Mononuclear cell (primary cell): Measurements from ENCODE around the gene GAREM1. TPM values are rescaled to one million over a fixed set of nuclear protein-coding genes. Genes with fewer than 3 reads are reported as not detected.

ENCODE experiments used
- H3K27me3 ChIP-seq: 2 replicates; pipeline ENCODE4 v1.6.0; 2011; ENCODE audit warnings: low read length, control low read depth; ENCODE audit not compliant: insufficient read depth
- H3K4me1 ChIP-seq: 2 replicates; pipeline ENCODE4 v1.5.1; 2011; ENCODE audit warnings: mild to moderate bottlenecking, low read length, control low read depth; ENCODE audit not compliant: insufficient read depth
- H3K4me3 ChIP-seq: 2 replicates; pipeline ENCODE4 v1.5.1; 2011; ENCODE audit warnings: mild to moderate bottlenecking, low read length, moderate library complexity
- H3K9me3 ChIP-seq: 2 replicates; pipeline ENCODE4 v1.5.1; 2011; ENCODE audit warnings: low read depth, mild to moderate bottlenecking, control low read depth, low read length
- total RNA-seq: library from RNA; depleted of rRNA; stranded (reverse); fragments of >200 nt; gene quantifications from one replicate; pipeline ENCODE4 v1.2.3, GENCODE V29; 2012

GAREM1 gene
- total RNA-seq, 1 donor: under 0.01 TPM

- Histone ChIP-seq H3K27me3 (no peaks in the 10 kb centered on the region), H3K4me1 (no peaks in the 10 kb centered on the region), H3K9me3 (no peaks in the 10 kb centered on the region)
Observed at GRCh38 chr18:32422201-32422600, 48.5 kb downstream of the GAREM1 start.

GRCh38 chr18:32420084-32420750, 50.5 kb downstream of the GAREM1 start:
- Histone ChIP-seq H3K4me1 (no peaks in the 10 kb centered on the region), H3K27me3 (no peaks in the 10 kb centered on the region), H3K4me3 (no peak overlapping the region), H3K9me3 (no peaks in the 10 kb centered on the region)

More at GRCh38 chr18:32422201-32422600, 48.5 kb downstream of the GAREM1 start:
- no peak overlapping the region for H3K4me3 ChIP-seq

- Histone ChIP-seq H3K9me3 (no peaks in the 10 kb centered on the region), H3K27me3 (peaks cover 2% of the 10 kb centered on the region), H3K4me3 (no peak overlapping the region), H3K4me1 (no peaks in the 10 kb centered on the region)
Observed at GRCh38 chr18:32418148-32418547, 52.5 kb downstream of the GAREM1 start.

GRCh38 chr18:32405588-32405987, 65.1 kb downstream of the GAREM1 start:
- H3K9me3 ChIP-seq: no peaks in the 10 kb centered on the region
- H3K27me3 ChIP-seq: no peaks in the 10 kb centered on the region
- H3K4me3 ChIP-seq: no peak overlapping the region
- no peaks in the 10 kb centered on the region for H3K4me1 ChIP-seq

GRCh38 chr18:32401621-32402020, 69.1 kb downstream of the GAREM1 start:
- Histone ChIP-seq H3K4me1 (no peaks in the 10 kb centered on the region), H3K4me3 (no peak overlapping the region), H3K9me3 (no peaks in the 10 kb centered on the region), H3K27me3 (no peaks in the 10 kb centered on the region)

GRCh38 chr18:32393407-32393806, 77.3 kb downstream of the GAREM1 start:
- H3K4me1 ChIP-seq: no peaks in the 10 kb centered on the region
- H3K9me3 ChIP-seq: no peaks in the 10 kb centered on the region
- H3K27me3 ChIP-seq: no peaks in the 10 kb centered on the region
- H3K4me3 ChIP-seq: no peak overlapping the region

- H3K27me3 ChIP-seq: no peaks in the 10 kb centered on the region
Observed at GRCh38 chr18:32391126-32391525, 79.6 kb downstream of the GAREM1 start.

GRCh38 chr18:32389858-32390257, 80.8 kb downstream of the GAREM1 start:
- Histone ChIP-seq H3K4me3 (no peak overlapping the region), H3K27me3 (no peaks in the 10 kb centered on the region), H3K9me3 (no peaks in the 10 kb centered on the region), H3K4me1 (no peaks in the 10 kb centered on the region)

More at GRCh38 chr18:32391126-32391525, 79.6 kb downstream of the GAREM1 start:
- no peaks in the 10 kb centered on the region for H3K4me1 ChIP-seq
- H3K4me3 ChIP-seq: no peak overlapping the region
- no peaks in the 10 kb centered on the region for H3K9me3 ChIP-seq

GRCh38 chr18:32389191-32389590, 81.5 kb downstream of the GAREM1 start:
- no peak overlapping the region for H3K4me3 ChIP-seq

GRCh38 chr18:32386471-32386870, 84.2 kb downstream of the GAREM1 start:
- no peaks in the 10 kb centered on the region for H3K4me1 ChIP-seq
- no peaks in the 10 kb centered on the region for H3K9me3 ChIP-seq
- no peak overlapping the region for H3K4me3 ChIP-seq
- no peaks in the 10 kb centered on the region for H3K27me3 ChIP-seq

More at GRCh38 chr18:32389191-32389590, 81.5 kb downstream of the GAREM1 start:
- Histone ChIP-seq H3K4me1 (no peaks in the 10 kb centered on the region), H3K27me3 (no peaks in the 10 kb centered on the region), H3K9me3 (no peaks in the 10 kb centered on the region)

- Histone ChIP-seq H3K4me3 (no peak overlapping the region), H3K9me3 (no peaks in the 10 kb centered on the region), H3K4me1 (no peaks in the 10 kb centered on the region), H3K27me3 (no peaks in the 10 kb centered on the region)
Observed at GRCh38 chr18:32383050-32383819, 87.4 kb downstream of the GAREM1 start.

GRCh38 chr18:32381761-32382160, 88.9 kb downstream of the GAREM1 start:
- H3K4me3 ChIP-seq: no peak overlapping the region
- H3K9me3 ChIP-seq: no peaks in the 10 kb centered on the region
- H3K4me1 ChIP-seq: no peaks in the 10 kb centered on the region
- no peaks in the 10 kb centered on the region for H3K27me3 ChIP-seq

- H3K9me3 ChIP-seq: no peaks in the 10 kb centered on the region
- H3K27me3 ChIP-seq: no peaks in the 10 kb centered on the region
- H3K4me1 ChIP-seq: no peaks in the 10 kb centered on the region
- H3K4me3 ChIP-seq: no peak overlapping the region
Observed at GRCh38 chr18:32380559-32380958, 90.1 kb downstream of the GAREM1 start.

- no peaks in the 10 kb centered on the region for H3K27me3 ChIP-seq
- no peak overlapping the region for H3K4me3 ChIP-seq
- no peaks in the 10 kb centered on the region for H3K4me1 ChIP-seq
- H3K9me3 ChIP-seq: no peaks in the 10 kb centered on the region
Observed at GRCh38 chr18:32379891-32380290, 90.8 kb downstream of the GAREM1 start.

GRCh38 chr18:32378705-32379104, 92.0 kb downstream of the GAREM1 start:
- Histone ChIP-seq H3K4me1 (no peaks in the 10 kb centered on the region), H3K9me3 (no peaks in the 10 kb centered on the region), H3K27me3 (no peaks in the 10 kb centered on the region), H3K4me3 (no peak overlapping the region)

- no peaks in the 10 kb centered on the region for H3K4me1 ChIP-seq
- no peaks in the 10 kb centered on the region for H3K27me3 ChIP-seq
Observed at GRCh38 chr18:32373995-32374394, 96.7 kb downstream of the GAREM1 start.

More at GRCh38 chr18:32373995-32374394, 96.7 kb downstream of the GAREM1 start:
- H3K9me3 ChIP-seq: no peaks in the 10 kb centered on the region
- no peak overlapping the region for H3K4me3 ChIP-seq
